Measurements from ENCODE around the gene ACCS. TPM values are rescaled to one million over a fixed set of nuclear protein-coding genes. Genes with fewer than 3 reads are reported as not detected.
A peak's percentile ranks its signal among the peaks of the same experiment; 100 is the strongest.

Gene ACCS, protein sequence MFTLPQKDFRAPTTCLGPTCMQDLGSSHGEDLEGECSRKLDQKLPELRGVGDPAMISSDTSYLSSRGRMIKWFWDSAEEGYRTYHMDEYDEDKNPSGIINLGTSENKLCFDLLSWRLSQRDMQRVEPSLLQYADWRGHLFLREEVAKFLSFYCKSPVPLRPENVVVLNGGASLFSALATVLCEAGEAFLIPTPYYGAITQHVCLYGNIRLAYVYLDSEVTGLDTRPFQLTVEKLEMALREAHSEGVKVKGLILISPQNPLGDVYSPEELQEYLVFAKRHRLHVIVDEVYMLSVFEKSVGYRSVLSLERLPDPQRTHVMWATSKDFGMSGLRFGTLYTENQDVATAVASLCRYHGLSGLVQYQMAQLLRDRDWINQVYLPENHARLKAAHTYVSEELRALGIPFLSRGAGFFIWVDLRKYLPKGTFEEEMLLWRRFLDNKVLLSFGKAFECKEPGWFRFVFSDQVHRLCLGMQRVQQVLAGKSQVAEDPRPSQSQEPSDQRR
- 7.9 TPM for total RNA-seq
- long read RNA-seq, partial matches to known transcripts: 0 of 5 reads
- long read RNA-seq, other reads (novel, unspliced or antisense): 3 of 5 reads

DNA sequence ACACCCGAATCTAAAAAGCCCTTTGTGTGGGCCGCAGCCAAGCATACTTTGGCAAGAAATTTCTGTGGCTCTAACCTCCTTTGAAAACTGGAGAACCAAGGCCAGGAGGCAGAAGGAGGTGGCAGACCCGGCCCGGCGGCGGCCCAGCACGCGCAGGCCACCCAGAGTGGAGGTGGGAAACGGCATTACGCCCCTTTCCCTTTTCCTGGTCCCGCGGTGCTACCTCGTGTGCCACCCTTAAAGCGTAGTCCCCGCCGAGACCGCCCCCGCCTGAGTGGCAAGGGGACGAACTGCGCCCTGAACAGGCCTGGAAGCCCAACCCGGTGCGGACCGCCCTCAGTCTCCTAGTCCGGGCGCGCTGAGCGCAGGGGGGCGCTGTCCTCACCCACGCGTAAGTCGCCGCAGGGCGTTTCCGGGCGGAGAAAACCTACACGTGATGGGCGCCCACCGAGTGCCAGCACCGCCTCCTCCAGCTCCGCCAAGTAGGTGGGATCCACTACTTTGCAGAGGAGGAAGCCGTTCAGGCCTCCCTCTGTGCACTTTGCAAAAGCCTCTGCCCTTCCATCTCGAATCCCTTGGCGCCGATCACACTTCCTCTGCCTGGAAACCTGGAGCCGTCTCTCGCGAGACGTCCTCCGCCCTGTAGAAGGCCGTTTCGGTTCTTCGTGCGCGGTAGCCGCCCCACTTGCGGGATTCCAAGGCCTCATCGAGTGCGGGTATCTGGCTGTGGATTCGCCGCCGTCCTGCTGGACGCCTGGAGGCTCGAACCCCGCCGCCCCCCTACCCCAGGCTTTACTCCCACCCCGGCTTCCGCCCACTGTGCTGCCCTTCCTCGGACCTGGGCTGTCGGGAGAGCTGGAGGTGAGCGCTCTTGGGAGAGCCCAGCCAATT lies at the start of gene ACCS:
ACCS (plus strand) TSS at position 430 of the 891 bp plus-strand sequence. CDS start 1,358 bp downstream, outside the sequence.
- peaks cover 7% of the 10 kb centered on the region for H3K36me3 ChIP-seq
- H3K27me3 ChIP-seq (ENCODE audit: low read depth): no peaks in the 10 kb centered on the region
- intact Hi-C loops (cut with micrococcal nuclease): no loop called here
- peak; percentile 97 for DNase-seq
- peaks cover 16% of the 10 kb centered on the region for H3K4me1 ChIP-seq
- peak within 1 kb of the TSS; percentile 76 for H3K4me3 ChIP-seq
- peak within 1 kb of the TSS; percentile 89 for H3K27ac ChIP-seq (replicated peaks)
- no peaks in the 10 kb centered on the region for H3K9me3 ChIP-seq (replicated peaks)
- TF ChIP-seq, protein P1, sequence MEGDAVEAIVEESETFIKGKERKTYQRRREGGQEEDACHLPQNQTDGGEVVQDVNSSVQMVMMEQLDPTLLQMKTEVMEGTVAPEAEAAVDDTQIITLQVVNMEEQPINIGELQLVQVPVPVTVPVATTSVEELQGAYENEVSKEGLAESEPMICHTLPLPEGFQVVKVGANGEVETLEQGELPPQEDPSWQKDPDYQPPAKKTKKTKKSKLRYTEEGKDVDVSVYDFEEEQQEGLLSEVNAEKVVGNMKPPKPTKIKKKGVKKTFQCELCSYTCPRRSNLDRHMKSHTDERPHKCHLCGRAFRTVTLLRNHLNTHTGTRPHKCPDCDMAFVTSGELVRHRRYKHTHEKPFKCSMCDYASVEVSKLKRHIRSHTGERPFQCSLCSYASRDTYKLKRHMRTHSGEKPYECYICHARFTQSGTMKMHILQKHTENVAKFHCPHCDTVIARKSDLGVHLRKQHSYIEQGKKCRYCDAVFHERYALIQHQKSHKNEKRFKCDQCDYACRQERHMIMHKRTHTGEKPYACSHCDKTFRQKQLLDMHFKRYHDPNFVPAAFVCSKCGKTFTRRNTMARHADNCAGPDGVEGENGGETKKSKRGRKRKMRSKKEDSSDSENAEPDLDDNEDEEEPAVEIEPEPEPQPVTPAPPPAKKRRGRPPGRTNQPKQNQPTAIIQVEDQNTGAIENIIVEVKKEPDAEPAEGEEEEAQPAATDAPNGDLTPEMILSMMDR (IDR thresholded peaks at IDR 0.05; ENCODE audit: borderline replicate concordance): peak; percentile 85

DNA sequence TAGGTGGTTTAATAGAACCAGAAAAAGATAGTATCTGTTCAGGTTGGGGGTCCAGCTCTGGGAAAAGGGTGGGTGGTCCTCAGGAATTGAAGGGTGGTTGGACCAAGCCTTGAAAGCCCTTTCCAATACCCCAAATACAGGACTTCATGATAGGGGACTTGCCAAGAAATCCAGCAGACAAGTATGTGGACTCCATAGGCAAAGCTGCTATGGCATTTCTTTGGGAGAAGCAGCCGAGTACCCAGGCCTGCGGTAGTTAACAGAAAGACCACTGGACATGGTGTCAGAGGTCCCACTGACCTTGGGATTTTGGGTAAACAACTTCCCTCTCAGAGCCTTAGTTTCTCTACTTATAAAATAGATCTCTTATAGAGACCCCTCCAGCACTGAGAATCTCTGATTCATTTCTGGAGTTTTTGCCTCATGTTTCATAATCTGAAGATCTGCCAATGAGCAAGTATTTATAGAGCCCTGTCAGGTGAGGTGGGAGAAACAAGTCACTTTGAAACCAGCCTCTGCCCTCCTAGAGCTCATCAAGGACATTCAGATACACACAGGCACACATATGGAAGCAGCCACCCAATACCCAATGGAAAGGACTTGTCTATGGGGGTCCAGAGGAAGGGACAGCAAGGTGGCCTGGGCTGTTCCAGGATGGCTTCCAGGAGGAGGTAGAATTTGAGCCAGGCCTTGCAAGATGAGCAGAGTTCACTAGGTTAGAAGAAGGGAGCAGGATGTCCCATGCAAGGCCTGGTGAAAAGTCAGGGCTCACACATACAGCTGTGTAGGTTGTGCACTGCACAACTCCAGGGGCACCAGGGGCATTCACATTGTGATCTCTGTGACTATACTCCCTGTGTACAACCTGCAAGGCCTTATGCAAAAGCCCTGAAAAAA lies 49.3 kb upstream of the ACCS start:
- Histone ChIP-seq H3K9me3 (replicated peaks) (peaks cover 2% of the 10 kb centered on the region), H3K4me1 (peaks cover 40% of the 10 kb centered on the region), H3K27ac (replicated peaks) (peak overlapping the region; percentile 64), H3K36me3 (no peaks in the 10 kb centered on the region), H3K27me3 (ENCODE audit: low read depth) (no peaks in the 10 kb centered on the region), H3K4me3 (no peak overlapping the region)
- intact Hi-C loops (cut with micrococcal nuclease): no loop called here
- TF ChIP-seq, protein P1 (IDR thresholded peaks at IDR 0.05; ENCODE audit: borderline replicate concordance): no peak
- no peak for DNase-seq

DNA sequence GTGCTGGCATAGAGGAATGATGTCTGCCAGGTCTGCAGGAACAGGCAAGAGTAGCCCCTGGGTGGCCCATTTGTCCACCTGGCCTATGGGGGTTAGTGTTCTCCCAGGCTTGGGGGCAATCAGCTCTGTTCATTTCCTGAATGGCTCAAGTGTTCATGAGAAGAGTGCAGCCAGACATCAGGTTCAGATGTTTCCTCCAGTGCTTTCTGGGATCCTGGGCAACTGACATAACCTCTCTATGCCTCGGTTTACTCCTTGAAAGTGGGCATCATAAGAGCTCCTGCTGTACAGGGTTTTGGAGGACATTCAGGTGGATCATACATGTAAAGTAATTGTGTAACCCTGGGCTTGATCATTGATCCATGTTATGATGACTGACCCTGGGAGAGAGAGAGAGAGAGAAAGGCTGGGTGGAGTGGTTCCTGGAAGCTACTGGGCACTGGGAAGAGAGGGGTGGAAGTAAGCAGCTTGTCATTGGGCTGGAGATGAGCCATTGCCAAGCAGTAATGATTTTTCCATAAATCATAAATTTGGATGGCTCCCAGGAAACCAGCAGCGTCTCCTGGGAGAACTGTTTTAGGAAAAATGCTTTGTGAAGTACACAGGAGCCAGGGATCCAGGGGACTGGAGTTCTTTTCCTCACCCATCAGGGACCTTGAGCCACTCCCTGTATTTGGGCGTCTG lies 48.5 kb upstream of the ACCS start:
- H3K27ac ChIP-seq (replicated peaks): peak overlapping the region; percentile 64
- no peak for DNase-seq
- H3K9me3 ChIP-seq (replicated peaks): peaks cover 10% of the 10 kb centered on the region
- H3K4me3 ChIP-seq: no peak overlapping the region
- H3K27me3 ChIP-seq (ENCODE audit: low read depth): no peaks in the 10 kb centered on the region
- TF ChIP-seq, protein P1 (IDR thresholded peaks at IDR 0.05; ENCODE audit: borderline replicate concordance): no peak
- no peaks in the 10 kb centered on the region for H3K36me3 ChIP-seq
- intact Hi-C loops (cut with micrococcal nuclease): no loop called here
- H3K4me1 ChIP-seq: peaks cover 40% of the 10 kb centered on the region

DNA sequence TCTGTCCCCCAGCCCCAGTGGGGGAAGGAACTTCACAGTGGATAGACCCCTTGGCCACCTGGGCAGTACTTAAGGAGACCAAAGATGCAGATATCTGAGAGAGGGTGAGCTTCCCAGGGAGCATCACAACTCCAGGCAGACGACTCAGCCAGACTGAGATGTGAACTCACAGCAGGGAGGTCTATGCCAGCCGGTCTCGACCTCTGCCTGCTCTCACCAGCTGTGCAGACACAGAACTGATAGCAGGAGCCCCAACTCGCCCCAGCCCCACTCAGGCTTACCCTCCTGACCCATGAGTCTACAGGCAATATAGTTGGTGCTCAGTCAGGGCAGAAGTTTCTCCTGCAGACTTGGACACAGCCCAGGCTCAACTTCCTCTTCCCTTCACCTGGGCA lies 47.9 kb upstream of the ACCS start:
- intact Hi-C loops (cut with micrococcal nuclease): no loop called here
- Histone ChIP-seq H3K4me1 (peaks cover 40% of the 10 kb centered on the region), H3K9me3 (replicated peaks) (peaks cover 12% of the 10 kb centered on the region), H3K27ac (replicated peaks) (peak overlapping the region; percentile 64), H3K27me3 (ENCODE audit: low read depth) (no peaks in the 10 kb centered on the region), H3K36me3 (no peaks in the 10 kb centered on the region), H3K4me3 (no peak overlapping the region)
- DNase-seq: no peak
- TF ChIP-seq, protein P1 (IDR thresholded peaks at IDR 0.05; ENCODE audit: borderline replicate concordance): no peak

Data from left ventricle myocardium inferior (tissue), 1 donor.